RWPE1 (cell line): ENCODE measurements around the gene WFDC5.

ENCODE experiments used
- CTCF ChIA-PET: fragments of 350-600 bp; sonication (Branson Sonifier 250); formaldehyde crosslinking; extraction: SDS; loops from one replicate; lab custom pipeline; 2021; lab: Yijun Ruan, JAX
- POLR2A ChIA-PET: fragments of 400-600 bp; formaldehyde crosslinking; extraction: SDS; loops from one replicate; lab custom pipeline; 2020; ENCODE audit warnings: antibody characterized with exemption; ENCODE audit not compliant: low non-redundant PET; lab: Yijun Ruan, JAX
- DNase-seq: peaks from one replicate; pipeline ENCODE4 v3.0.0; 2012; ENCODE audit warnings: low spot score
- H3K27ac ChIP-seq: fragments of 450-650 bp; 2 replicates; pipeline ENCODE4 v1.5.1; 2017
- CTCF ChIP-seq: fragments of 450-650 bp; conservative IDR thresholded peaks from 2 replicates; pipeline ENCODE4 v1.5.1; 2017; ENCODE audit warnings: low read depth, mild to moderate bottlenecking

Gene WFDC5

GRCh38 chr20:45118028-45118427 lies 3.1 kb upstream of the WFDC5 start:
- no peak for DNase-seq
- POLR2A ChIA-PET: no interaction called here
- CTCF ChIA-PET: interaction anchor here (0.6 to 1.4 kb wide), 9 partner anchors 11 to 179 kb away, joined by 3 to 6 read pairs (median 4); no protein-coding TSS in a partner anchor
- no peak for TF ChIP-seq CTCF
- no peak overlapping the region for H3K27ac ChIP-seq

GRCh38 chr20:45117581-45117980 lies 2.6 kb upstream of the WFDC5 start:
- no peak for TF ChIP-seq CTCF
- DNase-seq: no peak
- POLR2A ChIA-PET: no interaction called here
- no peak overlapping the region for H3K27ac ChIP-seq
- CTCF ChIA-PET: interaction anchor here (0.6 to 1.4 kb wide), 7 partner anchors 10 to 176 kb away, joined by 3 to 6 read pairs (median 4); no protein-coding TSS in a partner anchor

- no peak for TF ChIP-seq CTCF
- POLR2A ChIA-PET: no interaction called here
- CTCF ChIA-PET: interaction anchor here (0.9 to 6.7 kb wide), 6 partner anchors 20 to 196 kb away, joined by 3 to 87 read pairs (median 6); no protein-coding TSS in a partner anchor
- DNase-seq: no peak
- no peak overlapping the region for H3K27ac ChIP-seq
Observed at GRCh38 chr20:45115829-45116228, 855 bp upstream of the WFDC5 start.

GRCh38 chr20:45115386-45115774 lies 406 bp upstream of the WFDC5 start:
- ChIA-PET CTCF (interaction anchor here (0.6 to 6.7 kb wide), 8 partner anchors 10 to 196 kb away, joined by 3 to 87 read pairs (median 6); no protein-coding TSS in a partner anchor), POLR2A (no interaction called here)
- DNase-seq: no peak
- TF ChIP-seq CTCF: no peak
- peak overlapping the region; percentile 66 for H3K27ac ChIP-seq

- ChIA-PET CTCF (interaction anchor here (2.0 to 6.7 kb wide), 5 partner anchors 18 to 657 kb away, joined by 4 to 87 read pairs (median 24); no protein-coding TSS in a partner anchor), POLR2A (no interaction called here)
- TF ChIP-seq CTCF: no peak
Observed at GRCh38 chr20:45113865-45114264, 1.1 kb downstream of the WFDC5 start.

GRCh38 chr20:45112754-45113153 lies 2.2 kb downstream of the WFDC5 start:
- POLR2A ChIA-PET: no interaction called here
- no peak for DNase-seq
- TF ChIP-seq CTCF: no peak
- CTCF ChIA-PET: interaction anchor here (0.6 to 6.7 kb wide), 11 partner anchors 9 to 675 kb away, joined by 3 to 87 read pairs (median 7); no protein-coding TSS in a partner anchor
- no peak overlapping the region for H3K27ac ChIP-seq

More at GRCh38 chr20:45113865-45114264, 1.1 kb downstream of the WFDC5 start:
- H3K27ac ChIP-seq: peak overlapping the region; percentile 66
- DNase-seq: no peak
